Inflammatory macrophage treated with lipopolysaccharide for 1 hour (primary cell): ENCODE results near the gene OR52N2.

Experiments
- DNase-seq, 2 donors: peaks; one replicate each; pipeline ENCODE4 v3.0.0-alpha.2; 2020 to 2022

The OR52N2 gene

DNA sequence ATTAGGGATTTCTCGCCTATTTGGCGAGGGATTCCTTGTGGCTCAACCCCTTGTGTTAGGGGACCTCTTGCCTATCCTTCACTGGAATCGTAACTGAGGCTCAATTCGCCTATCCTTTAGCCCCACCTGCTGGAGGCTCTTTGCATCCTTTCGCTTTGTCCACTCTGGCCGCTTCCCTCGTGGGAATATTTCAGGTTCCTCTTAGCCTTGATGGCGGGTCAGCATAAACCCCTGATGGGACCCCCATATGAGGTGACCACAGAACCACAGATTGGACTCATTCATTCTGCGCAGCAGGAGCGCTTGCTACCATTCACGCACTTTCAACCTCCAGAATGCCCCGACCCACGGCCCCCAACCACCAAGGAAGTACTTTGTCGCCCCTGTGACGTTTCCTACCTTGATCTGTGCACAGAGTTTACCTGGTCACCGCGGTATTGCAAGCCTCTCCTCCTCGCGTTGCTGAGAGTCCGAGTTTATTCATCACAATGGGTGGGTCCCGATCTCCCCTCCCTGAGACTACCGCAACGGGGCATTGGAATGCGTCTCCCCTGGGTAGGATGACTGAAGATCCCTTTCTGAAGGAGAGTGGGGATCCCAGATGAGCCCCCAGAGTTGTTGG, at the start of gene OR52N2:
OR52N2 (plus strand) TSS at position 425 of the 622 bp plus-strand sequence. CDS start 11,412 bp downstream, outside the sequence.
- DNase-seq = peak; percentile 68 to 96

DNA sequence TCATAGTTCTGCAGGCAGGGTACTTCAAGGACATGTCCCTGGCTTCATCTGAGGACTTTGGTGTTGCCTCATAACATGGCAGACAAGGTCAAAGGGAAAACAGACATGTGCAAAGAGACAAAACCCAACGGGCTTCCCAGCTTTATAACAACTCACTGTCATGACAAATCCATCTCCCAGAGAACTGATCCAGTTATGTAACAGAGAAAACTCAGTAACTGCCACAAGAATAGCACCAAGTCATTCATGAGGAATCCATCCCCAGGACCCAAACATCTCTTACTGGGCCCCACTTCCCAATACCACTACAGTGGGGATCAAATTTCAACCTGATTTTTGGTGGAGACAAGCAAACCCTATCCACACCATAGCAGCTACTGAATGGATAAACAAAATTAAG, 41.7 kb upstream of the OR52N2 start:
- no peak for DNase-seq

DNA sequence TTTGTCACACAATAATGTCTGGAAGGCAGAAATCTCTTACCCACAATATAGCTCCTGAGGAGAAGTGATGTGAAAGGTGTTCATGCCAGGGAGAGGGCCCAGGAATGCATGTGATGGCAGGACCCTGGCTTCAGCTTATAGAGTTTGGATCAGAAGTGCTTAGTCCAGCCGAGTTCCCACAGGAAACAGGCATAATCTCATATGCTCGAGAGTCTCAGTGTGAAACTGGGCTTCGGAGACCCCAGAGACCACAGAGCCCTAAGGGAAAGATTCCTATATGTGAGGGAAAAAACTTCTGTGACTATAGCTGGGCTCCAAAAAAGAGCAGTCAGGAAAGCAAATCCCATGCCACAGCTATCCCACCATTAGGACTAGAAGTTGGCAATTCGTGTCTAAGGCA, 25.5 kb upstream of the OR52N2 start, which contains the start of gene OR52N5:
OR52N5 (minus strand) TSS at position 101 of the 400 bp plus-strand sequence. CDS start 4,721 bp downstream, outside the sequence.
- no peak for DNase-seq

DNA sequence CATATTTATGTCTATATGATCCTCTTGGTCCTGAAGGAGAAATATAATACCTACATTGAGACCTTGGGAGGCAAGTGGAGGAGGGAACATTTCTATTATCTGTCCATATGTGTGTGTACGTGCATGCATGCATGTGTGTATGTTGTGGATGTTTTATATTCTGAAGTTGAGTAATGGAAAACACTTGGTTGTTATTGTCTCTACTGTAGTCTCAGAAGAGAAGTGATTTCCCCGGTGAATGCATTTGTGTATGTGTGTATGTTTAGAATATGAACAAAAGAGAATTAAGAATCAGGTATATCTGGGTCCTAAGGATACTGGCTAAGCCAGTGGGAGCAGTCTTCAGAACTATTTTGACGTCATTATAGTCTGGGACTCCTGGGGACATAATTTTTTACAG, 17.6 kb upstream of the OR52N2 start, which contains the start of gene OR52N1:
OR52N1 (minus strand) TSS at position 101 of the 400 bp plus-strand sequence. CDS start 2,449 bp downstream, outside the sequence.
- no peak for DNase-seq

DNA sequence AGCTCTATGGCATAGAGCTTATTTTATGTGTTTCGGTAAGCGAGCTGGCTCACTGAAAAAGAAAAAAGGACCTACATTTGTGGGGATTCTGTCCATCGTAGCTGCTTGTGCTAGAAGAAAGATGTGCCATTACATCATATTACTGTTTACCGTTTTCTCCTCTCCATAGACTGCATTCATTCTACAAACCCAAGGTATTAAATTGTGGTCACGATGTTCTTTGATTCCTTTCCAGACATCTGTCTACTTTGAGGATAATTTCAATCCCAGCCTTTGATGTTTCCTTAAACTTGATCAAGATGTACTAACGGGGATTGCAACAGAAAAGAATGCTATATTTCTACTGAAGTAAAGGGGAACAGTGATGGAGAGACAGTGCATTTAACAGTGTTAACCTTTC, 12.2 kb upstream of the OR52N2 start:
- no peak for DNase-seq

DNA sequence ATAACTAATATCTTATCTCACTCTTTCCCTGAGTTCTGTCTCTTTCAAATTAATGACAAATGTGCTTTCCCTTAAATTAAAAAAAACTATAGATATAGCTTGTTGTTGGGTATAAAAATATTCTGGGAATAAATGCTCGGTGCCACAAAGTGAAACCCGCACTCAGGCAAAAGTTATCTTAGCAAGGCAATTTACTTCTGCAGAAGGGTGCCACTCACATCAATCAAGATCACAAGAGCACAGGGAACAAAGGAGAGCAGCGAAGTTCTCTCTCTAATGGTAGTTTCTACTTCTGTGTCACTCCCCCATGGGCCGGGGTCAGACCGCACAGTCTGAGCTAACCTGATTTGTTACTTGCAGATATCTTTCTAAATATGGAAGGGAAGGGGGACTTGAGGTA, 4.7 kb upstream of the OR52N2 start:
- DNase-seq = no peak

DNA sequence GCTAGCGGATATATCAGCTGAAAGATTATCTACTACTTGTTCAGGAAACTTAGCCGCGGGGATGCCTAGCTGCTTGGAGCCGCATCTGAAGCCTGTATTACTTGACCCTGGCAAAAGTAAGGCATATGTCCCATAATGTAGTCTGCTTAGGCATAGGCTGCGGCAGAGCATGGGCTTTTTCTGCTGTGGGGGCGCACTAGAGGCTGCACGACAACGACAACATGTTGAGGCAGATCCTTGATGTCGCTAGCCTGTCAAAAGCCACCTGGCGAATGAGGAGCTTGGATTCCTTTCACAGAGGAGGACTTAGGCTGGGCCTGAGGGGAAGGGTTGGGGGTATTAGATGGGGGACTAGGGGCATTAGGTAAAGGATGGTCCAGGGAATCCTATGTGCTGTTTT, 1.1 kb upstream of the OR52N2 start:
- DNase-seq = no peak

DNA sequence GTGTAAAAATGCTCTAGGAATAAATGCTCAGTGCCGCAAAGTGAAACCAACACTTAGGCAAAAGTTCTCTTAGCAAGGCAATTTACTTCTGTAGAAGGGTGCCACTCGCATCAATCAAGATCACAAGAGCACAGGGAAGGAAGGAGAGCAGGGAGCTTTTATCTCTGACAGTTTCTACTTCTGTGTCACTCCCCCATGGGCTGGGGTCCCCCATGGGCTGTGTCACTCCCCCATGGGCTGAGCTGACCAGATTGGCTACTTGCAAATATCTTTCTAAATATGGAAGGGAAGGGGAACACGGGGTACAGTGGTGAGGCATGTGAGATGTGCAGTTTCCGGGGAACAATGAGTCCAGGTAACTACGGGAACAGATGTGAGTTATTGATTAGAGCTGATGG, 397 bp downstream of the OR52N2 start:
- DNase-seq = peak in 1 of 2 donors; percentile 16

DNA sequence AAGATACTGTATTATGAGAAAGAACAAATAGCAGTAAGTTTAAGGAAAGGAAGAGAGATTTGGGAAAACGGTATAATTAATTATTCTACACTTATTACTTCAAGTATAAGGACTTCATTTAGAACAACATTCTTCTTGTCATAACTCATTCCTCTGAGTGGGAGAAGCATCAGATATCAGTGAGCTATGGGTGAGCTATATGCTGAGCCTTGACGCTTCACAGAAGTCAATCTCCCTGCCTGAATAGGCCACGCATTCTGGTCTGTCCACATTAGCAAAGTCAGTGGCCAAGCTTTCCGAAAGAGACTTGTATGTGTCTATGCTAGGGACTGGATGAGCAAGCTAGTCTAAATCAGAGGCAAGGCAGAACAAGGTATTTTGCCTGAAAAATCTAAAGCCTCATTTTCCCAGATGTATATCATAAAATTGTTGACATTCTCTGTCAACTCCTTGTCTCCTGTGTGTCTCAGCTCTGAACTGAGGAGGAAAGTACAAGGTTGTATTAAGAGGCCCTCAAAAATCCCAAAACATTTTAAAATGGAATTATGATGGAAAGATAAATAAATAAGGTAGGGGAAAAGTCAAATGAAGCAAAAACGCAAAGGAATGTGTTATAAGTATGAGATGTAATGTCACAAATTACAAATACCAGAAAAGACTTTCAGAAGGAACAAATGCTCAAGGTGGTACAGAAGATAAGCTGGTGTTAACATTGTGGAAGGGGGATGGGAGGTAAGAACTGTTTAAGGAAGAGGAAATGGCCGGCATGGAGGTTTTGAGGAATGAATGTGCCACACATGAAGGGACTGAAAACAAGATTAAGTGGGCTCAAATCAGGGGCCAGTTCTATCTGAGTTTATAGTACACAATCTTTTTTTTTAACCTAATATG, 1.4 kb downstream of the OR52N2 start:
- no peak for DNase-seq

DNA sequence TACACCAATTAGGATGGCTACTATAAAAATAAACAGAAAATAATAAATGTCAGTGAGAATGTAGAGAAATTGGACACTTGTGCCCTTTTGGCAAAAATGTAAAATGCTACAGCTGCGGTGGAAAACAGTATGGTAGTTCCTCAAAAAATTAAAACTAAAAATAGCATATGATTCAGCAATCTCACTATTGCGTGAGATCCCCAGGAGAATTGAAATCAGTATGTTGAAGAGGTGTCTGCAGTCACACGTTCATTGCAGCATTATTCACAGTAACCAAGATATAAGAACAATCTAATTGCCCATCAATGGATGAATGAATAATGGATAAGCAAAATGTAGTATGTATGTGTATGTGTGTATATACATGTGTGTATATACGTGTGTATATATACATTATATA, 6.8 kb downstream of the OR52N2 start:
- DNase-seq = peak; percentile 79 to 84

DNA sequence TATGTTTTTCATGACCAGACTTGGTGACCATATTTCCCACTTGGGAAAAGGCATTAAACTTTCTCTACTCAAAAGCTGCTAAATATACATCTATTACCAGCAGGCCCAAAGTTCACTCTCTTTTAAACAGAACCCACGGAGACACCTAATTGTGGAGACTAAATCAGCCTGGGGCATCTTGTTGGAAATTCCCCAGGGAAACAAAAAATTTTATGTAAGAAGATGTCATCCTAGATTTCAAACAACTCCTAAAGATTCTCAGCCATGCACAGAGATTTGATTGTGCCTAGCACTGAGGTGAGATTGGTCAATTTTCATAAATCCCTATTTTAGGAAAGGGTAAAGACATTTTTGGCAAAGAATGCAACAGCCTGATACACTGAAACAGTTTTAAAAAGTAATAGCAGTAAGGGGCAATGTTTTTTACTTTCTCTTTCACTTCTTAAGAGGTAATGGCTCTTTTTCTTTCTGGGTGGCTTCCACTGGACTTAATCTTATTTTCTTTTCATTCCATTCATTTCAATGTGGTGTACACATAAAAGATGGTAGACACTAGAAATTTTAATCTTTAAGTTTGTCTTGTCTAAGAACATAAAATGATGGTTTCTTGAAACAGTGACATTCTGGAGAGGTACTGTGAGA, 9.6 kb downstream of the OR52N2 start:
- peak; percentile 12 to 29 for DNase-seq

DNA sequence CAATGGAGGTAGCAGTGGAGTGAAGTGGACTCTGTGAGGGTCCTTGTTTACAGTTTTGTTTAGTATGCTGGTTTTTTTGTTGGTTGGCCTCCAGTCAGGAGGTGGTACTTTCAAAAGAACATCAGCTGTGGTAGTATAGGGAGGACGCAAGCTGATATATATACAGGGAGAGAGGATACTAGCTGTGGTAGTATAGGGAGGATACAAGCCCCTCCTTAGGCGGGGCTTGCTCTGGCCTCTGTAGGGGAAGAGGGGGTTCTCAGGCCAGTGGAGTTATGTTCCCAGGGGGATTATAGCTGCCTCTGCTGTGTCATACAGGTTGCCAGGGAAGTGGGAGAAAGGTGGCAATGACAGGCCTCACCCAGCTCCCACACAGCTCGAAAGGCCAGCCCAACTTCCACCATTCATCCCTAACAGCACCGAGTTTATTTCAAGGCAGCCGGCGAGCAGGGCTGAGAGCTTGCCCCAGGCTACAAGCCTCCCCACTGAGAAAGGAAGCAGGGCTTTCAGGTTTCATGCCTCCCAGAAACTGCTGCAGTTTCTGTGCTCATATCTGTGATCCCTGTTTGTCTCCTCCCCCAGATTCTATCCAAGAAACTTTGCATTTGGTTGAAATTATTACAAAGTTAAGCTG, 22.6 kb downstream of the OR52N2 start:
- DNase-seq = no peak

DNA sequence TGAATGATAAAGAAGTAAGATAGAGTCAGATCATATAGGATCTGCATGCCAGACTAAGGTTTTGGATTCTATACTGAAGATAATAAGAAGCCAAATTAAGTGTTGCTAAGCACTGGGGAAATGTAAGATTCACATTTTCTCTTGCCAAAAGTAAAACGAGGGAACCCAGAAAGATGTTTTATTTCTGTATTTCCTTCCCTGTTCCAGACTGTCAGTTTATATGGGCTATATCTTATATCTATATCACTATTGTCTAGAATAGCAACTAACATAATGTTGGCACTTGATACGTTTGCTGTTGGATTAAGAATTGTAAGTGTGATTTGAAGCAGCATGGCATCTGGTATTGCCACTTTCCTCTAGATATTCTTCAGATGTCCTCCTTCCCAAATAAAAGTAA, 24.7 kb downstream of the OR52N2 start:
- no peak for DNase-seq

DNA sequence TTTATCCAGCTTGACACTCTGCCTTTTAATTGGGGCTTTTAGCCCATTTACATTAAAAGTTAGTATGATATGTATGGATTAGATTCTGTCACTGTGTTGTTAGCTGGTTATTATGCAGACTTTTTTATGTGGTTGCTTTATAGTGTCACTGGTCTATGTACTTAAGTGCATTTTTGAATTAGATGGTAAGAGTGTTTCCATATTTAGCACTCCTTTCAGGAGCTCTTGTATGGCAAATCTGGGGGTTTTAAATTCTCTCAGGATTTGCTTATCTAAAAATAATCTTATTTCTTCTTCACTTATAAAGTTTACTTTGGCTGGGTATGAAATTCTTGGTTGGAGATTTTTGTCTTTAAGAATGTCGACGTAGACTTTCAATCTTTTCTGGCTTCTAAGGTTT, 29.0 kb downstream of the OR52N2 start:
- DNase-seq = no peak

DNA sequence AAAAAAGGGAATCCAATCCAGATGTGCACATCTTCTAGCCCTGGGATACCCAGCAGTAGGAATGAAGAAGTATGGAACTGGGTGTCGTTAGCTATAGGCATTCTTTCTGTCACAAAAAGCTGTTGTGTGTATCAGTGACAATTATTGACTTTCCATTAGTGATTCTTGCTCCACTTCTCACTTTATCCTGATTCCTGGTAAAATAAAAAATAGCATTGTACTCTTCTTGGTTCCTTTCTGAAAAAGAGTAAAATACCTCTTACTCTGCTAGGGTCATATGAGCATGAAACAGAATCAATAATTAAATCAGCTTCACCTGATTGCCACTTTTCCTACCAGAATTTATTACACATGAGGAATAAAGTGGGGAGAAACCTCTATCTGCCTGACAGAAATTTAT, 33.1 kb downstream of the OR52N2 start, which contains the start of gene OR52E6:
OR52E6 (minus strand) TSS at position 101 of the 400 bp plus-strand sequence; CDS start at position 101, 0 bp downstream.
- no peak for DNase-seq

DNA sequence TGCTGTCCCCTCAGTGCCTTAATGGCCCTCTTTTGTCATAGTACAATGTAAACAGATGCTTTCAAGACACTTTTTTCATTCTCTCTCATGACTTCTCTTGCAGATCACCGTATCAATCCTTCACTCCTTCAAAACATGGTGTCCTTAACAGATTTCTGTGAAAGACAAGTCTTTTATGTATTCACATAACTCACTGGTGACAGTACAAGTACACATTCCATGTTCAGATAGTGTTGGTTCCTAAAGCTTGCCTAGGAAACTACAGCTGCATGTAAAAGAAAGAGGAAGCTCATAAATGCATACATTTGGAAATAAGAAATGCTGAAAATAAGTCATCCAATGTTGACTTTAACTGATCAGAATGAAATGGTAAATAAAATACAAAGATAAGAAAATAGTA, 38.0 kb downstream of the OR52N2 start:
- no peak for DNase-seq

DNA sequence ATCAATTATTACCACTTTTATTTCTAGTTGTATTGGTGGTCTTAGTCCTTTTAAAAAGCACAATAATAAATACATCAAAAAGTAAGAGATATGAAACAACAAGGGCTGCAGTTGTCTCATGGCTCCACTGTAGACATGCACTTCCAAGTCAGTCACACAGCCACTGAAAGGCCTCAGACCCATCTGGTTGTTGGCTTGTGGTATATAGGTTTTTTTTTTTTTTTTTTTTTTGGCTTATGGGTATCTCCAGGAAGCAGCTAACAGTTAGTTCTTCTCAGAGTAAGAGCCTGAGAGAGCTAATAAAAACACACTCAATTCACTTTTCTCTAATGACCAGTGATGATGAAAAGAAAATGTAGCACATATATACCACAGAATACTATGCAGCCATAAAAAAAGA, 39.0 kb downstream of the OR52N2 start:
- no peak for DNase-seq

DNA sequence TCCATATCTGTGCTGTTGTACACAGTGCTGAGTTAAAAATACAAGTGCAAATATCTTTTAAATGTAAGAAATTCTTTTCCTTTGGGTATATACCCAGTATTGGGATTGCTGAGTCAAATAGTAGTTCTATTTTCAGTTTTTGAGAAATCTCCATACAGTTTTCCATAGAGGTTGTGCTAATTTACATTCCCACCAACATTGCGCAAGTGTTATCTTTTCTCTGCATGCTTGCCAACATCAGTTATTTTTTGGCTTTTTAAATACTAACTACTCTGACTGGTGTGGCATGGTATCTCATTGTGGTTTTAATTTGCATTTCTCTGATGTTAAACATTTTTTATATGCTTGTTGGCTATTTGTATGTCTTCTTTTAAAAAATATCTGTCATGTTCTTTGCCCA, 42.3 kb downstream of the OR52N2 start:
- no peak for DNase-seq

DNA sequence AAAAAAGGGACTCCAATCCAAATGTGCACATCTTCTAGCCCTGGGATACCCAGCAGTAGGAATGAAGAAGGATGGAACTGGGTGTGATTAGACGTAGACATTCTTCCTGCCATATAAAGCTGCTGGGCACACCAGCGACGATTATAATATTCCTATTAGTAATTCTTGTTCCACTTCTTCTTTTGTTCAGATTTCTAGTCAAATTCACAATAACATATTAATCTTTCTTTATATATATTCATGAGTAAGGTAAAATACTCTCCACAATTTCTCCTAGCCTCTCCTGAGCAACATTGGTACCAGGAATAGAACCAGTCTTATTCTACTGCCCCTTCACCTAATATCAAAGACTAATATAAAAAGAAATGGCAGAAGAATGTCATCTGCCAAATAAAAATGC, 48.9 kb downstream of the OR52N2 start, which contains the start of gene OR52E8:
OR52E8 (minus strand) TSS at position 101 of the 400 bp plus-strand sequence; CDS start at position 101, 0 bp downstream.
- DNase-seq = no peak

DNA sequence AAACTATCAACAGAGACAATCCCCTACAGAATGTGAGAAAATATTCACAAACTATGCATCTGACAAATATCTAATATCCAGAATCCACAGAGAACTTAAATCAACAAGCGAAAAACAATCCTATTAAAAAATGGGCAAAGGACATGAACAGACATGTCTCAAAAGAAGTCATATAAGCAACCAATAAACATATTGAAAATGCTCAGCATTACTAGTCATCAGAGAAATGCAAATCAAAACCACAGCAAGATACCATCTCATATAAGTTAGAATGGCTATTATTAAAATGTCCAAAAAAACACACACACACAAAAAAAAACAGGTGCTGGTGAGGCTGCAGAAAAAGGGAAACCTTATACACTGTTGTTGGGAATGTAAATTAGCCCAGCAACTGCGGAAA, 57.1 kb downstream of the OR52N2 start:
- DNase-seq = no peak
